ENCODE results near the gene KCNMB3.

KCNMB3 gene, protein sequence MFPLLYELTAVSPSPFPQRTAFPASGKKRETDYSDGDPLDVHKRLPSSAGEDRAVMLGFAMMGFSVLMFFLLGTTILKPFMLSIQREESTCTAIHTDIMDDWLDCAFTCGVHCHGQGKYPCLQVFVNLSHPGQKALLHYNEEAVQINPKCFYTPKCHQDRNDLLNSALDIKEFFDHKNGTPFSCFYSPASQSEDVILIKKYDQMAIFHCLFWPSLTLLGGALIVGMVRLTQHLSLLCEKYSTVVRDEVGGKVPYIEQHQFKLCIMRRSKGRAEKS
- long read RNA-seq, partial matches to known transcripts, result 0 of 2 reads
- long read RNA-seq, other reads (novel, unspliced or antisense), result 2 of 2 reads

DNA sequence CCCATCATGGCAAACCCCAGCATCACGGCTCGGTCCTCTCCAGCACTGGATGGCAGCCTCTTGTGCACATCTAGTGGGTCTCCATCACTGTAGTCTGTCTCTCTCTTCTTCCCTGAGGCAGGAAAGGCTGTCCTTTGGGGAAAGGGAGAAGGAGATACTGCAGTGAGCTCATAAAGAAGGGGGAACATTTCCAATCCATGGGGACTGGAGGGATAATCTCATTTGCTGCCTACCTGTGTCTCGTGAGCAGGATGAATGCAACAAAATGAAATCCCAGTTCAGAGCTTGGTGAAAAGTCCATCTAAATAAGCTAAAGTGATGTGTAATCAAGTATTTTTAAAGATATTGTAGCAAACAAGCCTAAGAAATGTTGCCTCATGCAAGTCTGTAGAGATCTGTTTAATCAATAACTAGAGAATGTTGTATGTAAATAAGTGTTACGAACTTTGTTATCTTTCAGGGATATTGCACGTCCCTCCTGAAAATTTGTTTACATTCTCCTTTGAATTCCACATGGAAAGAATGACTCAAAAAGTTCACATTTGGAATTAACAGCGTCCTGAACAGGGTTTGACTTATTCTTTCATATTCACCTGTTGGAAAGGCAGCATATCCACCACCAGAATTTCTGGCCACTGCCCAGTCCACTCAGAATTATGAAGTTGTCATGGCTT lies at the start of gene KCNMB3:
Gene KCNMB3, minus strand, starts transcription at position 312 of the 674 bp plus-strand sequence. Its CDS starts 124 bp downstream, at position 188.
- no peaks in the 10 kb centered on the region for H3K27me3 ChIP-seq (ENCODE audit: insufficient read depth, poor library complexity, severe bottlenecking)
- TF ChIP-seq GABPA (IDR thresholded peaks at IDR 0.05; ENCODE audit: low read depth) (no peak), POLR2AphosphoS5 (IDR thresholded peaks at IDR 0.05; ENCODE audit: low read depth) (no peak), SPI1 (IDR thresholded peaks at IDR 0.05; ENCODE audit: borderline replicate concordance, low read depth) (no peak)
- H3K27ac ChIP-seq (replicated peaks), result no peak within 1 kb of the TSS
- no peak for DNase-seq (ENCODE audit: low read depth in 1 of 2, low spot score in 1 of 2)
- no peak within 1 kb of the TSS for H3K4me3 ChIP-seq (replicated peaks; ENCODE audit: insufficient read depth, low read length)

DNA sequence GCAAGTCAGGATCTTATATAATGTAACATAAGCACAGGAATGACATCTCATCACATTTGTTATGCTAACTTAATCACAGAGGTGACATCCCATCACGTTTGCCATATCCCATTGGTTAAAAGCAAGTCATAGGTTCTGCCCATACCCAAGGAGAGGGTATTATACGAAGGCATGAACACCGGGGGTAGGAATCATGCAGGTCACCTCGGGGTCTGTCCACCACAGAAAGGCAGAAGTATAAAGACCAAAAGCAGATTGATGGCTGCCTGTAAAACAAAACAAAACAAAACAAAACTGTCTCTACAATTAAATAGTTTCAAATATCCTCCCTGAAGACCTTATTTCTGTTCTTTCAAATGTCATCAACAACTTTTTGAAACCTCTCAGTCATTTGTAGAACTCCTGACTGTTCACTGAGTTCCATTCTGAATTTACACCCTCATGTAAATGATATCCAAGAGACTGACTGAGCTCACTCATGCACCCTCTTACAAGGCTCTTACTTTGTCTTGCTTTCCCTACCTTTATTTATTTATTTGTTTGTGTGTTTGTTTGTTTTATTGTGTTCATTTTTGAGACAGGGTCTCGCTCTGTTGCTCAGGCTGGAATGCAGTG lies 49.2 kb upstream of the KCNMB3 start:
- no peak overlapping the region for H3K27ac ChIP-seq (replicated peaks)
- TF ChIP-seq, protein P1, sequence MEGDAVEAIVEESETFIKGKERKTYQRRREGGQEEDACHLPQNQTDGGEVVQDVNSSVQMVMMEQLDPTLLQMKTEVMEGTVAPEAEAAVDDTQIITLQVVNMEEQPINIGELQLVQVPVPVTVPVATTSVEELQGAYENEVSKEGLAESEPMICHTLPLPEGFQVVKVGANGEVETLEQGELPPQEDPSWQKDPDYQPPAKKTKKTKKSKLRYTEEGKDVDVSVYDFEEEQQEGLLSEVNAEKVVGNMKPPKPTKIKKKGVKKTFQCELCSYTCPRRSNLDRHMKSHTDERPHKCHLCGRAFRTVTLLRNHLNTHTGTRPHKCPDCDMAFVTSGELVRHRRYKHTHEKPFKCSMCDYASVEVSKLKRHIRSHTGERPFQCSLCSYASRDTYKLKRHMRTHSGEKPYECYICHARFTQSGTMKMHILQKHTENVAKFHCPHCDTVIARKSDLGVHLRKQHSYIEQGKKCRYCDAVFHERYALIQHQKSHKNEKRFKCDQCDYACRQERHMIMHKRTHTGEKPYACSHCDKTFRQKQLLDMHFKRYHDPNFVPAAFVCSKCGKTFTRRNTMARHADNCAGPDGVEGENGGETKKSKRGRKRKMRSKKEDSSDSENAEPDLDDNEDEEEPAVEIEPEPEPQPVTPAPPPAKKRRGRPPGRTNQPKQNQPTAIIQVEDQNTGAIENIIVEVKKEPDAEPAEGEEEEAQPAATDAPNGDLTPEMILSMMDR (IDR thresholded peaks at IDR 0.05; ENCODE audit: insufficient read depth, low read length), result no peak
- no peak for TF ChIP-seq POLR2AphosphoS5 (IDR thresholded peaks at IDR 0.05; ENCODE audit: low read depth)
- TF ChIP-seq, protein P2, sequence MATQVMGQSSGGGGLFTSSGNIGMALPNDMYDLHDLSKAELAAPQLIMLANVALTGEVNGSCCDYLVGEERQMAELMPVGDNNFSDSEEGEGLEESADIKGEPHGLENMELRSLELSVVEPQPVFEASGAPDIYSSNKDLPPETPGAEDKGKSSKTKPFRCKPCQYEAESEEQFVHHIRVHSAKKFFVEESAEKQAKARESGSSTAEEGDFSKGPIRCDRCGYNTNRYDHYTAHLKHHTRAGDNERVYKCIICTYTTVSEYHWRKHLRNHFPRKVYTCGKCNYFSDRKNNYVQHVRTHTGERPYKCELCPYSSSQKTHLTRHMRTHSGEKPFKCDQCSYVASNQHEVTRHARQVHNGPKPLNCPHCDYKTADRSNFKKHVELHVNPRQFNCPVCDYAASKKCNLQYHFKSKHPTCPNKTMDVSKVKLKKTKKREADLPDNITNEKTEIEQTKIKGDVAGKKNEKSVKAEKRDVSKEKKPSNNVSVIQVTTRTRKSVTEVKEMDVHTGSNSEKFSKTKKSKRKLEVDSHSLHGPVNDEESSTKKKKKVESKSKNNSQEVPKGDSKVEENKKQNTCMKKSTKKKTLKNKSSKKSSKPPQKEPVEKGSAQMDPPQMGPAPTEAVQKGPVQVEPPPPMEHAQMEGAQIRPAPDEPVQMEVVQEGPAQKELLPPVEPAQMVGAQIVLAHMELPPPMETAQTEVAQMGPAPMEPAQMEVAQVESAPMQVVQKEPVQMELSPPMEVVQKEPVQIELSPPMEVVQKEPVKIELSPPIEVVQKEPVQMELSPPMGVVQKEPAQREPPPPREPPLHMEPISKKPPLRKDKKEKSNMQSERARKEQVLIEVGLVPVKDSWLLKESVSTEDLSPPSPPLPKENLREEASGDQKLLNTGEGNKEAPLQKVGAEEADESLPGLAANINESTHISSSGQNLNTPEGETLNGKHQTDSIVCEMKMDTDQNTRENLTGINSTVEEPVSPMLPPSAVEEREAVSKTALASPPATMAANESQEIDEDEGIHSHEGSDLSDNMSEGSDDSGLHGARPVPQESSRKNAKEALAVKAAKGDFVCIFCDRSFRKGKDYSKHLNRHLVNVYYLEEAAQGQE (IDR thresholded peaks at IDR 0.05; ENCODE audit: insufficient replicate concordance, low read depth), result no peak
- TF ChIP-seq SPI1 (IDR thresholded peaks at IDR 0.05; ENCODE audit: borderline replicate concordance, low read depth), result no peak
- TF ChIP-seq GABPA (IDR thresholded peaks at IDR 0.05; ENCODE audit: low read depth), result no peak
- no peak for DNase-seq (ENCODE audit: low read depth in 1 of 2, low spot score in 1 of 2)

DNA sequence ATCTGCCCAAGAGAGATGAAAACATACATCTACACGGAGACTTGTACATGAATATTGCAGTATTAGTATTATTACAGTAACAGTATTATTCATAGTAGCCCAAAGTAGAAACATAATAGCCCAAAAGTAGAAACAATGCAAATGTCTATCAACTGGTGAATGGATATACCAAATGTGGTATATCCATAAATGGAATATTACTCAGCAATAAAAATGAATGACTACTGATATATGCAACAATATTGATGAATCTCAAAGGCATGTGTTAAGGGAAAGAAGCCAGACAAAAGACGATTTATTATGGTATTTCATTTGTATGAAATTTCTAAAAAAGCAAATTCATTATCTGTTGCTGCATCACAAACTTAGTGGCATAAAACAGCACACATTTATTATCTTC lies 48.4 kb upstream of the KCNMB3 start:
- DNase-seq (ENCODE audit: low read depth in 1 of 2, low spot score in 1 of 2), result no peak
- no peak overlapping the region for H3K4me3 ChIP-seq (replicated peaks; ENCODE audit: insufficient read depth, low read length)
- no peak for TF ChIP-seq GABPA (IDR thresholded peaks at IDR 0.05; ENCODE audit: low read depth)
- no peak for TF ChIP-seq POLR2AphosphoS5 (IDR thresholded peaks at IDR 0.05; ENCODE audit: low read depth)
- TF ChIP-seq, protein P1 (IDR thresholded peaks at IDR 0.05; ENCODE audit: insufficient read depth, low read length), result no peak
- TF ChIP-seq SPI1 (IDR thresholded peaks at IDR 0.05; ENCODE audit: borderline replicate concordance, low read depth), result no peak
- TF ChIP-seq, protein P2 (IDR thresholded peaks at IDR 0.05; ENCODE audit: insufficient replicate concordance, low read depth), result no peak
- H3K27me3 ChIP-seq (ENCODE audit: insufficient read depth, poor library complexity, severe bottlenecking), result no peaks in the 10 kb centered on the region
- H3K27ac ChIP-seq (replicated peaks), result no peak overlapping the region

More for the DNA sequence above, 49.2 kb upstream of the KCNMB3 start:
- H3K4me3 ChIP-seq (replicated peaks; ENCODE audit: insufficient read depth, low read length), result no peak overlapping the region
- no peaks in the 10 kb centered on the region for H3K27me3 ChIP-seq (ENCODE audit: insufficient read depth, poor library complexity, severe bottlenecking)

All from HL-60 (cell line).